ENCODE measurements around the gene PIERCE2. TPM values are rescaled to one million over a fixed set of nuclear protein-coding genes. Genes with fewer than 3 reads are reported as not detected.

The PIERCE2 gene
- total and polyA plus RNA-seq, 2 donors, result 1.9 to 6.0 TPM

DNA sequence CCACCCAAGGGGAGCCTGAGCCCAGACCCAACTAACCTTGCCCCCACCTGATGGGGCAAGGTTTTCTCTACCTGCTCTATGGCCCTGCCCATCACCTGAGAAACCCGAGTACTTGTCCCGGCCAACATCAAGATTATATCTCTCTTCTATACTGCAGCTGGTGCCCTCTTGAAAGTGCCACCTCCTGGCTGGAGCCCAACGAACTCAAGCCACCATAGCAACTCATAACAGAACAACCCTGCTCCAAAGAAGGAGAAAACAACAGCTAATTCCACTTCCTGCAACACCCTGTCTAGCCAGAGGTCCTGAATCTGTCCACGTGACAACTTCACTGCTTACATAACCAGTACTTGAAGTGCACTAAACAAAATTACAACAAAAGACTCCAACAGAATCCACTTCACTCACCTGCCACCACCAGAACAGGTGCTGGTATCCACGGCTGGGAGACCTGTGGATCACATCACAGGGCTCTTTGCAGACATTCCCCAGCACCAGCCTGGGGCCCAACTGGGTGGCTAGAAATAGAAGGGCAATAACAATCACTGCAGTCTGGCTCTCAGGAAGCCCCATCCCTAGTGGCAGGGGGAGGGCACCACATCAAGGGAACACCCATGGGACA is 49.2 kb downstream of the PIERCE2 start:
- no peaks in the 10 kb centered on the region for H3K27me3 ChIP-seq (ENCODE audit: control insufficient read depth in 2 of 2, insufficient read depth in 1 of 2, low read length in 1 of 2)
- DNase-seq (ENCODE audit: low read depth in 6 of 9, low spot score in 9 of 9), result no peak
- H3K27ac ChIP-seq (ENCODE audit: low read depth in 1 of 2, low read length in 1 of 2), result no peak overlapping the region
- H3K9me3 ChIP-seq (ENCODE audit: control insufficient read depth in 2 of 2, insufficient read depth in 1 of 2, low read length in 1 of 2), result no peaks in the 10 kb centered on the region
- WGBS, result 97% methylated on average over 5 of the region's 5 CpGs
- H3K36me3 ChIP-seq (ENCODE audit: control insufficient read depth in 2 of 2, insufficient read depth in 2 of 2, low read length in 1 of 2), result no peaks in the 10 kb centered on the region
- no peaks in the 10 kb centered on the region for H3K4me1 ChIP-seq (ENCODE audit: control insufficient read depth in 2 of 2, insufficient read depth in 2 of 2, low read length in 2 of 2)
- no peak overlapping the region for H3K4me3 ChIP-seq (ENCODE audit: low read length in 2 of 2)

DNA sequence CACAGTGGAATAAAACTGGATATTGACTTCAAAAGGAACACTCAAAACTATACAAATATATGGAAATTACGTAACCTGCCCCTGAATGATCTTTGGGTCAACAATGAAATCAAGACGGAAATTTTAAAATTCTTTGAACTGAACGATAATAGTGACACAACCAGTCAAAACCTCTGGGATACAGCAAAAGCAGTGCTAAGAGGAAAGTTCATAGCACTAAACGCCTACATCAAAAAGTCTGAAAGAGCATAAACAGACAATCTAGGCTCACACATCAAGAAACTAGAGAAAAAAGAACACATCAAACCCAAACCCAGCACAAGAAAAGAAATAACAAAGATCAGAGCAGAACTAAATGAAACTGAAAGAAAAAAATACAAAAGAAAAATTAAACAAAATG is 53.2 kb downstream of the PIERCE2 start:
- H3K27me3 ChIP-seq (ENCODE audit: control insufficient read depth in 2 of 2, insufficient read depth in 1 of 2, low read length in 1 of 2), result no peaks in the 10 kb centered on the region
- H3K4me1 ChIP-seq (ENCODE audit: control insufficient read depth in 2 of 2, insufficient read depth in 2 of 2, low read length in 2 of 2), result no peaks in the 10 kb centered on the region
- DNase-seq (ENCODE audit: low read depth in 6 of 9, low spot score in 9 of 9), result no peak
- 96% methylated on average over 4 of the region's 4 CpGs for WGBS
- H3K36me3 ChIP-seq (ENCODE audit: control insufficient read depth in 2 of 2, insufficient read depth in 2 of 2, low read length in 1 of 2), result no peaks in the 10 kb centered on the region
- no peak overlapping the region for H3K4me3 ChIP-seq (ENCODE audit: low read length in 2 of 2)
- H3K9me3 ChIP-seq (ENCODE audit: control insufficient read depth in 2 of 2, insufficient read depth in 1 of 2, low read length in 1 of 2), result no peaks in the 10 kb centered on the region
- H3K27ac ChIP-seq (ENCODE audit: low read depth in 1 of 2, low read length in 1 of 2), result no peak overlapping the region

DNA sequence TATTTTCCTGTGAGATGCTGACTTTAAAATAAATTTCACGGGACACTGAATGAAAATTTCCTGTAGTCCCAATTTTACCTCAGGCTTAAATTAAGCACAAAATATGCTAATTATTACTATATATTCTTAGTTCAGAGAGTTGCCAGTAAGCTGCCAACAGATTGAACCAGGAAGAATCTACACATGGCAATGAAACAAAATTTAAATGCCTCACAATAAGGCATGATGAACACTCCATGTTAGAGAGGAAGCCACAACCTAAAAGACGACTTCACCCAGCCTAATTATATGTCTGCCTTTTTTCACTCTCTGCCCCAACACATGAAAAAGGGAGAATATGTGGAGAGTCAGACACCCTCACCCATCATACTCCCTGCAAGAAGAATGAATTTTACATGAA is 60.0 kb downstream of the PIERCE2 start:
- no peaks in the 10 kb centered on the region for H3K9me3 ChIP-seq (ENCODE audit: control insufficient read depth in 2 of 2, insufficient read depth in 1 of 2, low read length in 1 of 2)
- no peak overlapping the region for H3K27ac ChIP-seq (ENCODE audit: low read depth in 1 of 2, low read length in 1 of 2)
- no peaks in the 10 kb centered on the region for H3K36me3 ChIP-seq (ENCODE audit: control insufficient read depth in 2 of 2, insufficient read depth in 2 of 2, low read length in 1 of 2)
- no peaks in the 10 kb centered on the region for H3K4me1 ChIP-seq (ENCODE audit: control insufficient read depth in 2 of 2, insufficient read depth in 2 of 2, low read length in 2 of 2)
- no peak for DNase-seq (ENCODE audit: low read depth in 6 of 9, low spot score in 9 of 9)
- 81% methylated on average over 2 of the region's 2 CpGs for WGBS
- no peak overlapping the region for H3K4me3 ChIP-seq (ENCODE audit: low read length in 2 of 2)
- no peaks in the 10 kb centered on the region for H3K27me3 ChIP-seq (ENCODE audit: control insufficient read depth in 2 of 2, insufficient read depth in 1 of 2, low read length in 1 of 2)

Other genes with a start within 250 kb of the PIERCE2 start
- gene RSL24D1, start 211.6 kb upstream of the PIERCE2 start, total RNA-seq, result 144 TPM
- gene RSL24D1, start 211.6 kb upstream of the PIERCE2 start, polyA plus RNA-seq, result 131 TPM
- 6.3 TPM for gene RAB27A, start 118.7 kb upstream of the PIERCE2 start, total RNA-seq
- gene RAB27A, start 118.7 kb upstream of the PIERCE2 start, polyA plus RNA-seq, result 20.2 TPM
- gene PIGBOS1, start 89.4 kb upstream of the PIERCE2 start, total RNA-seq, result 13.3 TPM
- gene PIGBOS1, start 89.4 kb upstream of the PIERCE2 start, polyA plus RNA-seq, result 31.4 TPM
- gene PIGB, start 89.3 kb upstream of the PIERCE2 start, total RNA-seq, result 13.7 TPM
- 40.2 TPM for gene PIGB, start 89.3 kb upstream of the PIERCE2 start, polyA plus RNA-seq
- 12.7 TPM for gene CCPG1, start 136 bp upstream of the PIERCE2 start, total RNA-seq
- 28.9 TPM for gene CCPG1, start 136 bp upstream of the PIERCE2 start, polyA plus RNA-seq
- gene DNAAF4, start 99.7 kb downstream of the PIERCE2 start, total RNA-seq, result 1.2 TPM
- 2.5 TPM for gene DNAAF4, start 99.7 kb downstream of the PIERCE2 start, polyA plus RNA-seq
- gene PYGO1, start 179.8 kb downstream of the PIERCE2 start, total RNA-seq, result 0.71 TPM
- 0.62 TPM for gene PYGO1, start 179.8 kb downstream of the PIERCE2 start, polyA plus RNA-seq

Data from thymus (tissue), 11 donors.